Ovary (tissue), 3 donors: ENCODE data around the gene ARFIP2.

Experiments used
- EP300 ChIP-seq: sonication (generic); formaldehyde crosslinking; IDR thresholded peaks from one replicate; pipeline ENCODE4 v1.6.1; 2017; ENCODE audit warnings: antibody characterized with exemption
- POLR2A ChIP-seq: fragments of 450-650 bp; IDR thresholded peaks from one replicate; pipeline ENCODE4 v1.6.1; 2017; ENCODE audit warnings: antibody characterized with exemption, mild to moderate bottlenecking, moderate library complexity
- TF ChIP-seq, protein P1 (sequence below), 3 donors: fragments of 450-650 bp in 2 of 3; fragments of 200-600 bp in 1 of 3; IDR thresholded peaks; one replicate each; pipeline versions ENCODE4 v1.5.1 to v1.8.0; 2016 to 2022; ENCODE audit warnings: antibody characterized with exemption in 3 of 3, mild to moderate bottlenecking in 1 of 3
- donor health status: DM: no; HTN: no; CAD: no.

DNA sequence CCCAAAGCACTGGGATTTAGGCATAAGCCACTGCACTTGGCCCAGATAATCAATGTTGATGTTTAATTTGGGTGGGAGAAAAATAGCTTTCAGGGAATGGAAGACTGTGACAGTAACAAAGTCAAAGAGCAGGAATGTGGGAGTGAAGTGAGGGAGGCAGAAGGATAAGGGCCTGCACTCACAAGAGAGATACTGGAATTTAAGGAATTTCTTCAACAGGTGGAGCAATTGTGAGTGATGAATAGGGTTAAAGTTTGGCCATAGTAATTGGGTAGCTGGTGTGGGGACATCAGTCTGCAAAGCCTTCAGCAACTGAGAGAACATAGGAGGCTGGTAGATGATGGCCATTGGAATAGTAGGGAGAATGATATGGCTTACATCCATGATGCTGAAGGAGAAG lies 53.6 kb downstream of the ARFIP2 start:
- TF ChIP-seq, protein P1, sequence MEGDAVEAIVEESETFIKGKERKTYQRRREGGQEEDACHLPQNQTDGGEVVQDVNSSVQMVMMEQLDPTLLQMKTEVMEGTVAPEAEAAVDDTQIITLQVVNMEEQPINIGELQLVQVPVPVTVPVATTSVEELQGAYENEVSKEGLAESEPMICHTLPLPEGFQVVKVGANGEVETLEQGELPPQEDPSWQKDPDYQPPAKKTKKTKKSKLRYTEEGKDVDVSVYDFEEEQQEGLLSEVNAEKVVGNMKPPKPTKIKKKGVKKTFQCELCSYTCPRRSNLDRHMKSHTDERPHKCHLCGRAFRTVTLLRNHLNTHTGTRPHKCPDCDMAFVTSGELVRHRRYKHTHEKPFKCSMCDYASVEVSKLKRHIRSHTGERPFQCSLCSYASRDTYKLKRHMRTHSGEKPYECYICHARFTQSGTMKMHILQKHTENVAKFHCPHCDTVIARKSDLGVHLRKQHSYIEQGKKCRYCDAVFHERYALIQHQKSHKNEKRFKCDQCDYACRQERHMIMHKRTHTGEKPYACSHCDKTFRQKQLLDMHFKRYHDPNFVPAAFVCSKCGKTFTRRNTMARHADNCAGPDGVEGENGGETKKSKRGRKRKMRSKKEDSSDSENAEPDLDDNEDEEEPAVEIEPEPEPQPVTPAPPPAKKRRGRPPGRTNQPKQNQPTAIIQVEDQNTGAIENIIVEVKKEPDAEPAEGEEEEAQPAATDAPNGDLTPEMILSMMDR (IDR thresholded peaks at IDR 0.05) = no peak
- TF ChIP-seq POLR2A (no peak), EP300 (no peak)
